ENCODE results near the gene RFX8. TPM values are rescaled to one million over a fixed set of nuclear protein-coding genes. Genes with fewer than 3 reads are reported as not detected.
"Not testable (repeated sequence)": the region's sequence is repeated elsewhere in the genome, so short reads cannot be mapped to it uniquely, and the experiment has no call there.

RFX8 gene
- total RNA-seq, 2 donors from 2014 or later = 2.1 to 2.2 TPM

- H3K36me3 Mint-ChIP-seq; H3K9me3 Mint-ChIP-seq; H3K4me1 Mint-ChIP-seq (ENCODE audit: low read depth in 2 of 2); DNase-seq (ENCODE audit: low spot score); H3K27me3 Mint-ChIP-seq; ATAC-seq; H3K27ac Mint-ChIP-seq; H3K4me3 Mint-ChIP-seq: not testable (repeated sequence)
These were observed 30.4 kb upstream of the RFX8 start for GRCh38 chr2:101505276-101505675.

GRCh38 chr2:101504744-101505143, 29.8 kb upstream of the RFX8 start:
- ATAC-seq; H3K27ac Mint-ChIP-seq; DNase-seq (ENCODE audit: low spot score); H3K36me3 Mint-ChIP-seq; H3K4me1 Mint-ChIP-seq (ENCODE audit: low read depth in 2 of 2); H3K4me3 Mint-ChIP-seq; H3K9me3 Mint-ChIP-seq; H3K27me3 Mint-ChIP-seq: not testable (repeated sequence)

- DNase-seq (ENCODE audit: low spot score) (no peak), ATAC-seq (no peak)
- H3K27ac Mint-ChIP-seq = no peak overlapping the region
- H3K4me3 Mint-ChIP-seq = no peak overlapping the region
- H3K27me3 Mint-ChIP-seq = peaks cover 2 to 9% of the 10 kb centered on the region in 2 donors
- H3K4me1 Mint-ChIP-seq (ENCODE audit: low read depth in 2 of 2) = no peaks in the 10 kb centered on the region
- no peaks in the 10 kb centered on the region for H3K9me3 Mint-ChIP-seq
- no peaks in the 10 kb centered on the region for H3K36me3 Mint-ChIP-seq
These were observed 27.2 kb upstream of the RFX8 start for GRCh38 chr2:101502095-101502494.

- DNase-seq (ENCODE audit: low spot score) (no peak), ATAC-seq (no peak)
- peaks cover 2 to 9% of the 10 kb centered on the region in 2 donors for H3K27me3 Mint-ChIP-seq
- H3K9me3 Mint-ChIP-seq = no peaks in the 10 kb centered on the region
- no peaks in the 10 kb centered on the region for H3K4me1 Mint-ChIP-seq (ENCODE audit: low read depth in 2 of 2)
- H3K36me3 Mint-ChIP-seq = no peaks in the 10 kb centered on the region
- H3K4me3 Mint-ChIP-seq = no peak overlapping the region
- H3K27ac Mint-ChIP-seq = no peak overlapping the region
These were observed 26.5 kb upstream of the RFX8 start for GRCh38 chr2:101501443-101501842.

GRCh38 chr2:101500860-101501259, 25.9 kb upstream of the RFX8 start:
- no peak for ATAC-seq
- no peak overlapping the region for H3K4me3 Mint-ChIP-seq

GRCh38 chr2:101500180-101500579, 25.3 kb upstream of the RFX8 start:
- Mint-ChIP-seq H3K27ac (no peak overlapping the region), H3K36me3 (no peaks in the 10 kb centered on the region), H3K9me3 (no peaks in the 10 kb centered on the region), H3K27me3 (peaks cover 2 to 9% of the 10 kb centered on the region in 2 donors), H3K4me3 (no peak overlapping the region), H3K4me1 (ENCODE audit: low read depth in 2 of 2) (no peaks in the 10 kb centered on the region)
- no peak for DNase-seq (ENCODE audit: low spot score)
- no peak for ATAC-seq

More at GRCh38 chr2:101500860-101501259, 25.9 kb upstream of the RFX8 start:
- H3K4me1 Mint-ChIP-seq (ENCODE audit: low read depth in 2 of 2) = no peaks in the 10 kb centered on the region
- no peak for DNase-seq (ENCODE audit: low spot score)
- H3K27ac Mint-ChIP-seq = no peak overlapping the region
- no peaks in the 10 kb centered on the region for H3K36me3 Mint-ChIP-seq
- peaks cover 2 to 9% of the 10 kb centered on the region in 2 donors for H3K27me3 Mint-ChIP-seq
- H3K9me3 Mint-ChIP-seq = no peaks in the 10 kb centered on the region

GRCh38 chr2:101496279-101496678, 21.4 kb upstream of the RFX8 start:
- Mint-ChIP-seq H3K36me3 (no peaks in the 10 kb centered on the region), H3K4me3 (no peak overlapping the region), H3K9me3 (no peaks in the 10 kb centered on the region), H3K4me1 (ENCODE audit: low read depth in 2 of 2) (no peaks in the 10 kb centered on the region), H3K27ac (peak overlapping the region in 1 of 2 donors; percentile 41), H3K27me3 (no peaks in the 10 kb centered on the region)
- DNase-seq (ENCODE audit: low spot score) = no peak
- no peak for ATAC-seq

GRCh38 chr2:101492936-101493473, 18.1 kb upstream of the RFX8 start:
- Mint-ChIP-seq H3K36me3 (no peaks in the 10 kb centered on the region), H3K27ac (no peak overlapping the region), H3K9me3 (no peaks in the 10 kb centered on the region), H3K4me3 (no peak overlapping the region), H3K4me1 (ENCODE audit: low read depth in 2 of 2) (no peaks in the 10 kb centered on the region), H3K27me3 (no peaks in the 10 kb centered on the region)
- no peak for ATAC-seq
- DNase-seq (ENCODE audit: low spot score) = no peak

GRCh38 chr2:101486994-101487393, 12.1 kb upstream of the RFX8 start:
- no peaks in the 10 kb centered on the region for H3K9me3 Mint-ChIP-seq
- peaks cover 4 to 7% of the 10 kb centered on the region in 2 donors for H3K27me3 Mint-ChIP-seq
- H3K36me3 Mint-ChIP-seq = no peaks in the 10 kb centered on the region
- no peak for ATAC-seq
- peaks cover 6% of the 10 kb centered on the region in 2 donors for H3K4me1 Mint-ChIP-seq (ENCODE audit: low read depth in 2 of 2)
- H3K27ac Mint-ChIP-seq = no peak overlapping the region
- H3K4me3 Mint-ChIP-seq = no peak overlapping the region
- no peak for DNase-seq (ENCODE audit: low spot score)

- H3K4me1 Mint-ChIP-seq (ENCODE audit: low read depth in 2 of 2) = peaks cover 6% of the 10 kb centered on the region in 2 donors
- no peak overlapping the region for H3K27ac Mint-ChIP-seq
- no peaks in the 10 kb centered on the region for H3K9me3 Mint-ChIP-seq
- ATAC-seq = peak; percentile 36 to 38
- H3K36me3 Mint-ChIP-seq = no peaks in the 10 kb centered on the region
- peaks cover 4 to 7% of the 10 kb centered on the region in 2 donors for H3K27me3 Mint-ChIP-seq
- DNase-seq (ENCODE audit: low spot score) = no peak
- no peak overlapping the region for H3K4me3 Mint-ChIP-seq
These were observed 11.4 kb upstream of the RFX8 start for GRCh38 chr2:101486258-101486701.

- DNase-seq (ENCODE audit: low spot score) = no peak
- H3K27ac Mint-ChIP-seq = no peak overlapping the region
- no peak overlapping the region for H3K4me3 Mint-ChIP-seq
- H3K27me3 Mint-ChIP-seq = peaks cover 4 to 7% of the 10 kb centered on the region in 2 donors
- H3K36me3 Mint-ChIP-seq = no peaks in the 10 kb centered on the region
- peaks cover 6% of the 10 kb centered on the region in 2 donors for H3K4me1 Mint-ChIP-seq (ENCODE audit: low read depth in 2 of 2)
- H3K9me3 Mint-ChIP-seq = no peaks in the 10 kb centered on the region
- no peak for ATAC-seq
These were observed 10.9 kb upstream of the RFX8 start for GRCh38 chr2:101485856-101486255.

GRCh38 chr2:101480764-101481163, 5.9 kb upstream of the RFX8 start:
- ATAC-seq = peak in 1 of 2 donors; percentile 57
- Mint-ChIP-seq H3K9me3 (no peaks in the 10 kb centered on the region), H3K4me3 (no peak overlapping the region), H3K27me3 (peaks cover 16 to 19% of the 10 kb centered on the region in 2 donors), H3K4me1 (ENCODE audit: low read depth in 2 of 2) (peaks cover 12% of the 10 kb centered on the region in 2 donors), H3K36me3 (no peaks in the 10 kb centered on the region), H3K27ac (no peak overlapping the region)
- DNase-seq (ENCODE audit: low spot score) = no peak

GRCh38 chr2:101479810-101480209, 4.9 kb upstream of the RFX8 start:
- Mint-ChIP-seq H3K4me1 (ENCODE audit: low read depth in 2 of 2) (peaks cover 20 to 21% of the 10 kb centered on the region in 2 donors), H3K4me3 (no peak overlapping the region), H3K36me3 (no peaks in the 10 kb centered on the region), H3K27ac (peak overlapping the region in 1 of 2 donors; percentile 41), H3K9me3 (no peaks in the 10 kb centered on the region), H3K27me3 (peaks cover 13 to 19% of the 10 kb centered on the region in 2 donors)
- ATAC-seq (no peak), DNase-seq (ENCODE audit: low spot score) (no peak)

- Mint-ChIP-seq H3K27ac (peak overlapping the region in 1 of 2 donors; percentile 41), H3K27me3 (peaks cover 11 to 19% of the 10 kb centered on the region in 2 donors), H3K4me3 (no peak overlapping the region), H3K9me3 (no peaks in the 10 kb centered on the region), H3K4me1 (ENCODE audit: low read depth in 2 of 2) (peaks cover 21 to 22% of the 10 kb centered on the region in 2 donors), H3K36me3 (no peaks in the 10 kb centered on the region)
- ATAC-seq (no peak), DNase-seq (ENCODE audit: low spot score) (no peak)
These were observed 4.4 kb upstream of the RFX8 start for GRCh38 chr2:101479328-101479727.
